Keratinocyte (primary cell): Measurements from ENCODE around the gene SYNM.

ENCODE experiments used
- CTCF ChIP-seq, 3 experiments: IDR thresholded peaks in 1 of 3; conservative IDR thresholded peaks in 1 of 3; optimal IDR thresholded peaks in 1 of 3; 2 replicates in 2 of 3; 3 replicates in 1 of 3; pipeline versions ENCODE3 to v1.5.1; 2011; ENCODE audit warnings: low read length in 3 of 3, mild to moderate bottlenecking in 3 of 3, moderate library complexity in 2 of 3, control low read depth in 1 of 3, inconsistent platforms in 1 of 3; ENCODE audit not compliant: insufficient read depth in 2 of 3; ENCODE audit errors: extremely low read depth in 1 of 3
- EZH2 ChIP-seq: IDR thresholded peaks from one replicate; pipeline ENCODE4 v1.6.1; 2012; ENCODE audit warnings: inconsistent platforms, mild to moderate bottlenecking, low read length, moderate library complexity

DNA sequence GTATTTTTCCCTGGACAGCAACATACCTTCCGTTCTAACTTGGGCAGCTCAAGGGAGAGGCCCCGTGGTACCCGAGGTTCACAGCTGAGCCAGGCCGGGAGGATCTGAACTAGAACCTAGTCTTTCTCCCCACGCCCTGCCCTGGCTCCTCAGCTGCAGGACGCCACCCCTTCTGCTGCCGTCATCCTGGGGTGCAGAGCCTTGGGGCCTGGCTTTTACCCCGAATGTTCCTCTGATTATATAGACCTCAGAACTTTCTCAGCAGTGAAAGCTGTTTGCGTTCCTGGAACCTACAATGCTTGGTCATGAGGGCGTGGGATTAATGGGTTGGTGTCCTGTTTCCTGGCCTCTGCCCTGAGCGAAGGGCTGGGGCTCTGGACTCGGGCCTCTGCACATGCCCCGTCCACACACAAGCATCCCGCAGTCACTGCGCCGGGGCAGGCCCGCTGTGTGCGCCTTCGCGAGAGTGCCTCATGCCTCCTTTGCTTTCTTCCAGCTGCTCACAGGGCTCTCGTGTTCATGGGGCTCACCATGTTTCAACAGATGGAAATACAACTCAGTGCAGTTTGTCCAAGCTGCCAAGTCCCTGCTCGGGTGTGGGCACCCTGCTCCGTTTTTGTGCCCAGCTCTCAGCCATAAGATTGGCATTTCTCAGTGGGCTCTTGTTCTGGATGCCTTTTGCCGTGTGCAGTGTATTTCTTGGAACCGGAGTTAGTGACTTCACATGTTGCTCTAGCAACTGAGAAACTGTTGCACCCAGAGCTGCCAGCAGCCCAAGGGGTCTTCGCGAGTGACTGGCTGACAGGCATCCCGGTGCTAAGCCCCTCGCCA lies 20.4 kb downstream of the SYNM start:
- TF ChIP-seq CTCF (optimal IDR thresholded peaks at IDR 0.05 in 1 of 3, IDR thresholded peaks at IDR 0.05 in 1 of 3, conservative IDR thresholded peaks at IDR 0.05 in 1 of 3; ENCODE audit: extremely low read depth in 1 of 3, insufficient read depth in 2 of 3, low read length in 3 of 3) (no peak), EZH2 (no peak)
